Measurements from ENCODE around the gene PLA2G1B.
"Not testable (repeated sequence)": the region's sequence is repeated elsewhere in the genome, so short reads cannot be mapped to it uniquely, and the experiment has no call there.

PLA2G1B gene

DNA sequence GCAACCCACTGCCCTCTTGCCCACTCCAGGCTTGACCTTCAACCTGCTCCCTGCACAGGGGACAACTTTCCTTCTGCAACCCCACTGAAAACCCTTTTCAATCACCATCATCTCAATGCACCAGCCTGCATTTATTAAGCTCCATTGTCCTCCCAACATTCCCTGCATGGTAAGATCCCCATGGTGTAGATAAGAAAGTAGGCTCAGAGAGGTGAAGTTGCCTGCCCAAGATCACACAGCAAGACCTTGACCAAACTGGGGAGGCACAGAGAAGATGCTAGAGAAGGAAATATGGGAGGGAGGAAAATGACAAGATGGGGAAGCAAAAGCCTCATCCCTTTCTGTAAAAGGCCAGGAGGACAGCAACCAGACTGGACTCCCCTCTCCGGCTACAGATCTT is 31.5 kb upstream of the PLA2G1B start:
- DNase-seq (ENCODE audit: low read depth in 2 of 2), result no peak

DNA sequence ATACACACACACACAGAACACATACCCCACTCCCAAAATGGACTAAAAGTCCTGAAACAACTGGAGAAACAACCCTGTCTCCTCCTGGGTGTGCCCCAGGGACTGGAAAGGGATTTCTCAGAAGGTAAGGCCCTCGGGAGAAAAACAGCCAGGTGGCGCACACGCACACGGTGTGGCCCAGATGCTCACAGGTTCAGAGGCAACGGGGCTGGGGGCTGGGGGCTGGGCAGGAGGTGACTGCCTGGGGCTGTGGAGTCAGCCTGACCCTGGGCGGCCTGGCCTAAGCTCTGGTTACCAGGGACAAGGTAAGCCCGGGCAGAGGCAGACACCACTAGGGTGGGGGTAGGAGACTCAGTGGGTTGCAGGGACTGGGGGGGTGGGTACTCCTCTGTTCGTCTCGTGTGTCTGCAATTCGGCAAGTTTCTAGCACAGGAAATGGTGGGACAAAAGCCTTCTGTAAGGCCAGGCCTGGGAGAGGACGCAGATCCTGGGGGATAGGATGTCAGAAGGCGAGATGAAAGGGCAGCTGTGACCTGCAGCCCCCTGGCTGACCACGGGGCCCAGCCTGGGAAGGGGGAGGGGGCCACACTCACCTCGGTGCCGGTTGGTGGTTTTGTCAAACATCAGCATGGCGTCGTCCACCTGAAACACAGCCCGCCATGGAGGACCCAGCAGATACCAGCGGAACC is 31.0 kb upstream of the PLA2G1B start:
- no peak for DNase-seq (ENCODE audit: low read depth in 2 of 2)

DNA sequence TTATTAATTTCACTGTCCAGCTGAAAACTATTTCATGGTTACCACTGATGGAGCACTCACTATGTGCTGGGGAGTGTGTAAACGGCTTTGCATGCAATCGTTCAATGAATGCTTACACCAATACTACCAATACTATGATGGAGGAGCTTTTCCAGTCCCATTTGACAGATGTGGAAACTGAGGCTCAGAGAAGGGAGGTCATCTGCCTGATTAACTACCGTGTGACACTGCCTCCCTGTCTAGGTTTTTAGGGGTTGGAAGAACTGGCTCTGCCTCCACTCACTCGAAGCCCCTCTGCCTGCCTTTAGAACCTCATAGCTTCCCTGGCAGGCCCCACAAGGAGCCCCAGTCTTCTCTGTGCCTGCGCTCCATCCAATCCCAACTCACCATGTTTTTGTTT is 29.5 kb upstream of the PLA2G1B start:
- DNase-seq (ENCODE audit: low read depth in 2 of 2), result no peak

DNA sequence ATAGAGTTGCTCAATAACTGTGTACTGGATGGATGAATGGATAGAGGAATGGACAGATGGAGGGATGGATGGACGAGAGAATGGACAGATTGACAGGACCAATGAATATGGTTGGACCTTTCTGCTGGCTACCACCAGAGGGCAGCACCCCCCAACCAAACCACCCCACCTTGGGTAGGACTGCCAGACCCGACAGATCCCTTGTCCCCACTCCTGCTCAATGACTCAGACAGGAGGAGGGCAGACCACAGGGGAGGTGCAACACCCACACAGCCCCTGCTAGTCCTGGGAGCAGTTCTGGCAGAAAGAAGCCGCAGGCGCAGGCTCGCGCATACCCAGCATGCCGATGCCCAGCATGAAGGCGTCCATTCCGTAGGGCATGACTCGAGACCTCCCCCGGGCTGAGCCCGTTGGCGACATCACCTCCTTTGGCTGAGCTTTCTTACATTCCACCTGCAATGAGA is 29.0 kb upstream of the PLA2G1B start:
- peak; percentile 71 to 72 for DNase-seq (ENCODE audit: low read depth in 2 of 2)

DNA sequence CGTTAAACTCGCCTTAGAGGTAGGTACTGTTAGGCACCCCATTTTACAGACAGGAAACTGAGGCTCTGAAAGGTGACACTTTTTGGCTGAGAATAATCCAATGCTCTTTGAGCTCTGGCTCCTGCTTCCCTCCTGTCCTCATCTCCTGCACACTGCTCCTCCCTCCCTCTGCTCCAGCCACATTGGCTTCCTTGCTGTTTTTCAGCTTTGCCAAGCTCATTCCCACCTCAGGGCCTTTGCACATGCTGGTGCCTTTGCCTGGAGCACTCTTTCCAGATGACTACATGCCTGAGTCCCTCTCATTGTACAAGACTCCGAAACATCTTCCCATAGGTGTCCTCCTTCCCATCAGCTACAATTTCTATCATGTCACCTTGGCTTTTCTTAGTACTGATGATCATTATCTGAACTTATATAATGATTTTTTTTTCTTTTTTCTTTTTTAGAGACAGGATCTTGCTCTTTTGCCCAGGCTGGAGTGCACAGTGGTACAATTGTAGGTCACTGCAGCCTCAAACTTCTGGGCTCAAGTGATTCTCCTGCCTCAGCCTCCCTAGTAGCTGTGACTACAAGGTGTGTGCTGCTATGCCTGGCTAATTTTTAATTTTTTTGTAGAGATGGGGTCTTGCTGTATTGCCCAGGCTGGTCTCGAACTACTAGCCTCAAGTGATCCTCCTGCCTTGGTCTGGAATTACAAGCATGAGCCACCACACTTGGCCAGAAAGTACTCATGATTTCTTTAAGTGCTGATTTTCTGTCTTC is 26.2 kb upstream of the PLA2G1B start:
- no peak for DNase-seq (ENCODE audit: low read depth in 2 of 2)

DNA sequence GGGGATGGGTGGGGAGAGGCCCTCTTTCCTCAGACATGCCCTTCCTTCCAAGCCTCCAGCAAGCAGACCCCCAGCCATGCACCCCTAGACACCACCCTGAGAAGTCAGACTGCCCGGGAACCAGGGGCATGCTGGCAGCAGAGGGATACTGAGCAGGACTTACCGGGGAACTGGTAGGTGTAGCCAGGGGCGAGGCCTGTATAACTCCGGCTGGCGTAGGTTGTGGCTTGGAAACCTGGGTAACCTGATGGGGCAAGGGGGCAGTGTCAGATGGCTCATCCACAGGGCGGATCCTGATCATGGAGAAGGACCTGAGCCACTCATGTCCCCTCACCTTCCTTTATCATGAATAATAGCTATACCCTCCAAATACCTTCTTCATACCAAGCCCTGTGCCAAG is 25.6 kb upstream of the PLA2G1B start:
- no peak for DNase-seq (ENCODE audit: low read depth in 2 of 2)

DNA sequence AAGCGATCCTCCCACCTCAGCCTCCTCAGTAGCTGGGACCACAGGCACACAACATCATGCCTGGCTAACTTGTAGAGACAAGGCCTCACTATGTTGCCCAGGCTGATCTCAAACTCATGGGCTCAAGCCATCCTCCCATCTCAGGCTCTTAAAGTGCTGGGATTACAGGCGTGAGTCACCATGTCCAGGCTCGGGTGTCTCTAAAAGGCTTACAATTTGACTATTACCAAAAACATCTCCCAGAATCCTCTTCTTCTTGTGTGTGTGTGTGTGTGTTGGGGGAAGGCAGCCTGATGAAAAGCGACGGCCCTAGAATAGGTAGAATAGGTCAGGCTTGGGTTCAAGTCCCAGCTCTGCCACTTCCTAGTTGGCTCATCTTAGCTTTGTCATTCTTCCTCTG is 24.5 kb upstream of the PLA2G1B start:
- DNase-seq (ENCODE audit: low read depth in 2 of 2), result no peak

DNA sequence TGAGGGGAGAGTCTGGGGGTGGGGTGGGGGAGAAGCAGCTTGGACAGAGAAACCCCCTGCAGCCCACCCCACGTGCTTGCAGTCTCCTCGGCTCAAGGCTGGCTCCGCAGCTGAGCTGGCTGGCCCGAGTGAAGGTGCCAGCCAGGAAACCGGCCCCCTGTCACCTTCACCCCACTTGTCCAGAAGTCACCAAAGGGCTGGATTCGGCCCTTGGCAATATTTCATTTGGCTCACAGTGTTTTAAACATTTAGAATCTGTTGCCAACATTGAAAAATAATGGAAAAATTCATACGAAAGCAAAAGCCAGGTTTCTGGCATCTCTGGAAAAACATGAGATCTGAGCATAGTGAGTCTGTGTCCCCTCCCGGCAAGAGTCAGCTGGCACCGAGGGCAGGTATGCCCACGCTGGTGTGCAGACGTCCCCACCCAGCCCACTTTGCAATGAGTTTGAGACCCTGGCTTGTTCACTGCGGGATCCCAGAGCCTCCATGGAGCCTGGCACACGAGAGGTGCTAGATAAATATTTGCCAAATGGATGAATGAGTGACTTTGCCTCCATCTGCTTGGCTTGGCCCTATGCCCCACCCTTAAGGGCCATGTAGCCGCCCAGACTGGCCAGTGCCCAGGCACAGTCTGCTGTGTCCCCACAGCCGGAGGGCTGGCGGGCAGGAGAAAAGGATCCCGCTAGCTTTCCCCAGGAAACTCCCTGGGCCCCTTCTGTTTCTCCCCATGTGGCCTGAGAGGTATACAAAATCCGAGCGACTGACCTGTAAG is 23.2 kb upstream of the PLA2G1B start:
- DNase-seq (ENCODE audit: low read depth in 2 of 2), result no peak

DNA sequence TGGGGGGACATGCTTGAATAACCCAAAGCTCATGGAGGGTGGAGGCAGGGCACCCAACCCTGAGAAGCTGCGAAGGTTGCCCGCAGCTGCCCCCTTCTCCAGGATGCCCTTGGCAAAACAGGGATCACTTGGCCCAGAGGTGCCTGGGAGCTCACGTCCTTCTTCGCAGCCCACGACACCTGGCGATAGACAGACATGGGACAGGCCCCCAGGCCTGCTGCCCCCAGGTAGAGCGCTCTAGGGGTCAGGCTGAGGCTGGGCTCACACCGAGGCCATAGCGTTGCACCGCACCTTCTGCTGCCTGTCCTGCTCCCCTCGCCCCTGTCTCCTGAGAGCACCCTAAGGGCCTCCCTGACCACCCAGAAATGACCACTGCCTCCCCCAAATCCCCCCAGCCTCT is 20.2 kb upstream of the PLA2G1B start:
- no peak for DNase-seq (ENCODE audit: low read depth in 2 of 2)

DNA sequence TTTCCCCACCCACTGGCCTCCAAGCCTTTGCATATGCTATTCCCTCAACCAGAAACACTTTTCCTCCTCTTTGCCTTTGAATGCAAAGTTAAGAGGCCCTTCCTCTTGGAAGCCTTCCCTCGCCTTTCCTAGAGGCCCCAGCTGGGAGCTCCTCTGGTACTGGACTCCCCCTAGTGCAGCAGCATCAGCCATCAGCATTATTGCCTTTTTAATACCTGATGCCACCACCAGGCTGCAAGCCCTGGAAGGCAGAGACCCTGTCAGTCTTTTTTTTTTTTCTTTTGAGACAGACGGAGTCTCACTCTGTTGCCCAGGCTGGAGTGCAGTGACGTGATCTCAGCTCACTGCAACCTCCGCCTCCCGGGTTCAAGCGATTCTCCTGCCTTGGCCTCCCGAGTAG is 19.1 kb upstream of the PLA2G1B start:
- DNase-seq (ENCODE audit: low read depth in 2 of 2), result no peak

DNA sequence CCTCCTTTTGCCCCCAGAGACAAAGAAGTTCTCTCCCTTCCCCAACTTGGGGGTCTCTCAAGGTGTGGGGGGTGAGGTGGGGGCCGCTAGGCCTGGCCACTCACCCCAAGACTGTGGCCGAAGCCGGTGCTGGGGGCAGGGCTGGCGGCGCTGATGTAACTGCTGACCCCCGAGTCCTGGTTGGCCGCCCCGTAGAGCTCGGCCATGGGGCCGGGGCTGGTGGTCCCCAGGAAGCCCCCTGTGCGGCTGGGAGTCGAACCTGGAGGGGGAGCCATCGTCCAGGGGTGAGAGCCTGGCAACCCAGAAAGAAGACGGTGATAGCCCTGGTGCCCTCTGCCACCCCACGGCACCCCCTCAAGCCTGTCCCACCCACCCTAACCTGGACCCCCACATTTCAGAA is 18.5 kb upstream of the PLA2G1B start:
- no peak for DNase-seq (ENCODE audit: low read depth in 2 of 2)

DNA sequence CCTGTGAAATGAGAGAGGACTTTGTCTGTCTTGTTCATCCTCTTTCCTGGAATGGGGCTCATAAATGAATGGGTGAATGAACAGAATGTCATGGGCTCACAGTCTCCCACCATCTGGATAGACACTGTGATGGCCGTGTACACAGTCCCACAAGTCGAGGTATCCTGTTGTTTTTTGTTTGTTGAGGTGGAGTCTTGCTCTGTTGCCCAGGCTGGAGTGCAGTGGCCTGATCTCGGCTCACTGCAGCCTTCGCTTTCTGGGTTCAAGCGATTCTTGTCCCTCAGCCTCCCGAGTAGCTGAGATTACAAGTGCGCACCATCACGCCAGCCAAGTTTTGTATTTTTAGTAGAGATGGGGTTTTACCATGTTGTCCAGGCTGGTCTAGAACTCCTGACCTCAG is 16.1 kb upstream of the PLA2G1B start:
- no peak for DNase-seq (ENCODE audit: low read depth in 2 of 2)

DNA sequence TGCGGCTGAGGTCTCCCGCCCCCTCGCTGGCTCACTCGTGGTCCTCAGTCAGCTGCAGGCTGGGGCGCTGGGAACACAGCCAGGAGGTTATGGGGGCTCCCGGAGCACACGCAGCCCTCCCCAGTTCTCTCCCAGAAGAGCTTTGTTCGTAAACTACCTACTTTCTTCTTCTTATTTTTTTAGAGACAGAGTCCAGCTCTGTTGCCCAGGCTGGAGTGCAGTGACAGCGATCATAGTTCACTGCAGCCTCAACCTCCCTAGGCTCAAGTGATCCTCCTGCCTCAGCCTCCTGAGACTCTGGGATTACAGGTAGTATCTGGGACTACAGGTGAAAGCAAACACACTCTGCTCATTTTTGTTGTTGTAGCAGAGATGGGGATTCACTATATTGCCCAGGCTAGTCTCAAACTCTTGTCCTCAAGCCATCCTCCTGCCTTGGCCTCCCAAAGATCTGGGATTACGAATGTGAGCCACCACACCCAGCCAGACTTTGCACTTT is 15.5 kb upstream of the PLA2G1B start:
- DNase-seq (ENCODE audit: low read depth in 2 of 2), result no peak

DNA sequence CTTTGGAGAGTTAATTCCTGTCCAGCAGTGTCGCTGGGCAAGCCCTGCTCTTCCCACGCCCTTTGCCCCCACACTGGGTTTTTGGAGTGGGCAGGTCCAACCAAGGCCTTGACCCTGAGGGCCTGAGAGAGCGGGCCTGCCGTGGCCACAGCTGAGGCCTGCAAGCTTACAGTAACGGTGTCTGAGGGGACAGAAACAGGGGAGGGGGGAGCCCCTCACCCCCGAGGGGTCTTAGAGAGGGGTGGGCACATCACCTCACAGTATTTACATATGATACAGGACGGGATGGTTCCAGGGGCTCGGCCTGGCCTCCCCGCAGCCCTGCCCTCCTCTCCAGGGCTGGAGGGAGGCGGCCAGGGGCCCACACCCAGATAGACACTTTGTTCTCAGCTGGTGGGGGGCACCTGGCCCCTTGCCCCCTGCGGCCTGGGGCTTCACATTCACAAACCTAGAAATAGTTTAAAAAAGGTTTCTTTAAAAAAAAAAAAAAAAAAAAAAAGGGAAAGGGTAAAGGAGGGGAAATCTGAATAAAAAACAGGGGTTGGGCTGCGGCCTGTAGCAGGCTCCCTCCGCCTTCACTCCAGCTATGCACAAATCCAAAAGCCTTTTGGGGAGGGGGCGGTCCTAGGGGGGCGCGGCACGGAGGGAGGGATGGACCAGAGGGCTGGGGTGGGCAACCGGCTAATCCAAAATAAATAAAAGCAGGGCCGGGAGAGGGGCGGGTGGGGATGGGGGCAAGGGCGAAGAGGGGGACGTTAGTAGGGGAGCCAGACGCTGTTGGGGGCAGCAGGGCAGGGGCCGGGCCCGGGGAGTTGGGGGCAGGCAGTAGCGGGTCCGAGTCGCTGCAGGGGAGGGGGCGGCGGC is 14.8 kb upstream of the PLA2G1B start:
- no peak for DNase-seq (ENCODE audit: low read depth in 2 of 2)

DNA sequence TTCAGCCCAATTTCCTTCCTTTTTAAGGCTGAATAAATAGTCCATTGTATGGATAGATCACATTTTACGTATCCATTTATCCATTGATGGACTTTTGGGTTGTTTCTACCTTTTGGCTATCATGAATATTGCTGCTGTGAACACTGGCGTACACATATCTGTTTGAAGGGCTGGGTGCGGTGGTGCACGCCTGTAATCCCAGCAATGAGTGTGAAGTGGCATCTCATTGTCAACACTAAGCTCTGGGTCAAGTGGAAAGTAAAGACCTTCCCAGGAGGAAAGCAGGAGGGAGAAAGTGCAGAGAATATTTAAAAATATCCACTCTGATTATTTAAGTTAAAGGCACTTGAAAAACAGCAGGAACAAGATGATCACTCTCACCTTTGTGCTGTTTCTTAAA is 11.7 kb upstream of the PLA2G1B start:
- DNase-seq (ENCODE audit: low read depth in 2 of 2), result no peak

DNA sequence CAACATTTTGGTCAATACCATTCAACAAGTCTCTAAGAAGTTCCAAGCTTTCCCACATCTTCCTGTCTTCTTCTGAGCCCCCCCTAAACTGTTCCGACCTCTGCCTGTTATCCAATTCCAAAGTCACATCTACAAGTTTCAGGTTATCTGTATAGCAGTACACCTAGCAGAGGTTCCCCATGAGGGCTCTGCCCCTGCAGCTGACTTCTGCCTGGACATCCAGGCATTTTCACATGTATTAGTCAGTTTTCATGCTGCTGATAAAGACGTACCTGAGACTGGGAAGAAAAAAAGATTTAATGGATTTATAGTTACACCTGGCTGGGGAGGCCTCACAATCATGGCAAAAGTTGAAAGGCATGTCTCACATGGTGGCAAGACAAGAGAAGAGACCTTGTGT is 10.2 kb upstream of the PLA2G1B start:
- no peak for DNase-seq (ENCODE audit: low read depth in 2 of 2)

DNA sequence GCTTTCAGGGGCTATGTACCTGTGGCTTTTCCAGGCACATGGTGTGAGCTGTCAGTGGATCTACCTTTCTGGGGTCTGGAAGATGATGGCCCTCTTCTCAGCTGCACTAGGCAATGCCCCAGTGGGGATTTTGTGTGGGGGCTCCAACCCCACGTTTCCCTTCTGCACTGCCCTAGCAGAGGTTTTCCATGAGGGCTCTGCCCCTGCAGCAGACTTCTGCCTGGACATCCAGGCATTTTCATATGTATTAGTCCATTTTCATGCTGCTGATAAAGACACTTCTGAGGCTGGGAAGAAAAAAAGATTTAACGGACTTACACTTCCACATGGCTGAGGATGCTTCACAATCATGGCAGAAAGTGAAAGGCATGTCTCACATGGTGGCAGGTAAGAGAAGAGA is 8.8 kb upstream of the PLA2G1B start:
- DNase-seq (ENCODE audit: low read depth in 2 of 2), result not testable (repeated sequence)

DNA sequence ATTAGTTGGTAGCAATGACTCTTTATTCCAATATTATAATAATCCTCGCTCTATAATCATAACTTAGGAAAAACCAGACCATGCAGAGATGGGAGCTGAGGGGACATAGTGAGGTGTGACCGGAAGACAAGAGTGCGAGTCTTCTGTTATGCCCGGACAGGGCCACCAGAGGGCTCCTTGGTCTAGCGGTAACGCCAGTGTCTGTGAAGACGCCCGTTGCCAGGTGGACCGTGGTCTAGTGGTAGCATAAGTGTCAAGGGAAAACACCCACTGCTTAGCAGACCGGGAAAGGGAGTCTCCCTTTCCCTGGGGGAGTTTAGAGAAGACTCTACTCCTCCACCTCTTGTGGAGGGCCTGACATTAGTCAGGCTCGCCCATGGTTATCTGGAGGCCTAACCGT is 7.9 kb upstream of the PLA2G1B start:
- DNase-seq (ENCODE audit: low read depth in 2 of 2), result peak in 1 of 2 donors; percentile 27

DNA sequence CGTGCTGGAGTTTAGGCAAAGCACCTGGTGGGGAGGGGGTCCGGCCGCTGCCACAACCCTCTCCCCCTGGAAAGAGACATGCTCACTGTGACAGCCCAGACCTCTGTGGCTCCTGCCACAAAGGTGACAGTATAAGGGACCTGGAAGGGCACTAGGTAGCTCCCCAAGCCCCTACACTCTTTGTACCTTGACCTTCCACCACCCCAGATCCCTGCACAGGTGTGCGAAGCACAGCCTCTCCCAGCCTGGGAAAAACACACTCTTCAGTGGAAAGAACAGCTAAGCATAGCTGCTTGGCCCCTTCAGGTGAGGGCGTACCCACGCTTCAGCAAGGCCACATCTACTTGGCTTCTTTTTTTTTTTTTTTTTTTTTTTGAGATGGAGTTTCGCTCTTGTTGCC is 4.9 kb upstream of the PLA2G1B start:
- no peak for DNase-seq (ENCODE audit: low read depth in 2 of 2)

DNA sequence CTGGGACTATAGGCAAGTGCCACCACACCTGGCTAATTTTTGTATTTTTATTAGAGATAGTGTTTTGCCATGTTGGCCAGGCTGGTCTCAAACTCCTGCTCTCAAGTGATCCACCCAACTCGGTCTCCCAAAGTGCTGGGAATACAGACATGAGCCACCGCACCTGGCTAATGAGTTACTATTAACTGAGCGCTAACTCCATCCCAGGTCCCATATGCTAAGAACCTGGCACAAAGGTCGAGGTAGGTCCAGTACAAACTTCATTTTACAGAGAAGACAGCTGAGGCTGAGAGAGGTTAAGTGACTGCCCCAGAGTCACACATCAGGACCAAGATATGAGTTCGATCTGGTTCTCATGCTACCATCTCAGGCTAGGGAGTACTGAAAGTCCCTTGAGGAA is 4.5 kb upstream of the PLA2G1B start:
- no peak for DNase-seq (ENCODE audit: low read depth in 2 of 2)

DNA sequence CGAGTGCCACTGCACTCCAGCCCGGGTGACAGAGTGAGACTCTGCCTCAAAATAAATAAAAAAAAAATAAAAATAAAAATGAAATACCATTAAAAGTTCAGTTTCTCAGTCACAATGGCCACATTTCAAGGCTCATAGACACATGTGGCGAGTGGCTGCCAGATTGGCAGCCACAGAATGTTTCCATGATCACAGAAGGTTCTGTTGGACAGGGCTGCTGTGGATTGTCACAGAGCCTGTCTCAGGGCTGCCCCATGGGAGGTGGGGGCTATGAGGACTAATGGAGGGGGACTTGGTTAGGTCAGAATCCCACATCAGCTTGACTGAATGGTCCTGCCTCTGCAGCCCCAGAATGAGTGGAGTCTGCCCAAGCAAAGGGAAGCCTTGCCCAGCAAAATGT is 3.8 kb upstream of the PLA2G1B start:
- DNase-seq (ENCODE audit: low read depth in 2 of 2), result no peak

DNA sequence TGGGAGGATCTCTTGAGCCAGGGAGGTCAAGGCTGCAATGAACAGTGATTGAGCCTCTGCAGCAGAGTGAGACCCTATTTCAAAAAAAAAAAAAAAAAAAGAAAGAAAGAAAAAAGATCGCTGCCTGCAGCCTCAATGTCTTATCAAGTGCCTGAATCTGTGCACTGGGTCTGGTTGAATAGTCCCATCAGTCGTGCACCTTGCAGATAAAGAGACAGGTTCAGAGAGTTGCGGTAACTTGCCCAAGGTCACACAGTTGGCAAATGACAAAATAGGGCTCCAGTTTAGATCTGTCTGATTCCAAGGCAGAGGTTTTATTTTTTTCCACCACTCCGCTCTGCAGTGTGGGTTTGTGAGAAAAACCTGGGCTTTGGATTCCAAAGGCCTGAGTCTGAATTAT is 649 bp upstream of the PLA2G1B start:
- no peak for DNase-seq (ENCODE audit: low read depth in 2 of 2)

Data from stimulated activated CD4-positive, alpha-beta T cell treated with anti-CD3 and anti-CD28 coated beads, Interleukin-4, amount 100 ng/mL, for 48 hours (primary cell).